GM23338 (cell line): ENCODE data around the gene C12orf43. TPM values are rescaled to one million over a fixed set of nuclear protein-coding genes. Genes with fewer than 3 reads are reported as not detected.

Experiments
- ATAC-seq: fragments of 200-7000 bp; cut with Tn5 transposase; 3 replicates; pipeline ENCODE4 v1.9.1; 2020
- DNase-seq: peaks from one replicate; pipeline ENCODE4 v3.0.0-alpha.2; 2015; ENCODE audit warnings: low spot score
- H2AFZ ChIP-seq: fragments of 200-600 bp; sonication (generic); 2 replicates; pipeline ENCODE4 v1.8.0; 2016; ENCODE audit warnings: antibody characterized with exemption, mild to moderate bottlenecking, moderate library complexity
- H3F3A ChIP-seq: fragments of 200-600 bp; sonication (generic); replicated peaks from 2 replicates; pipeline ENCODE4 v1.8.0; 2017; ENCODE audit warnings: antibody characterized with exemption, mixed run types, low read depth
- H3K27ac ChIP-seq: fragments of 200-600 bp; sonication (generic); 2 replicates; pipeline ENCODE4 v1.6.1; 2016; ENCODE audit warnings: low read depth
- H3K27me3 ChIP-seq: fragments of 200-600 bp; sonication (generic); 2 replicates; pipeline ENCODE4 v1.8.0; 2016; ENCODE audit warnings: mild to moderate bottlenecking, mixed run types, moderate library complexity; ENCODE audit not compliant: insufficient read depth
- H3K36me3 ChIP-seq: fragments of 200-600 bp; sonication (generic); 2 replicates; pipeline ENCODE4 v1.8.0; 2016; ENCODE audit warnings: mild to moderate bottlenecking; ENCODE audit not compliant: insufficient read depth
- H3K4me1 ChIP-seq: fragments of 200-600 bp; sonication (generic); 2 replicates; pipeline ENCODE4 v1.8.0; 2016; ENCODE audit warnings: mild to moderate bottlenecking, moderate library complexity; ENCODE audit not compliant: insufficient read depth
- H3K4me2 ChIP-seq: fragments of 200-600 bp; sonication (generic); 2 replicates; pipeline ENCODE4 v1.7.1; 2017; ENCODE audit warnings: mixed run types
- H3K4me3 ChIP-seq: fragments of 200-600 bp; sonication (generic); 2 replicates; pipeline ENCODE4 v1.6.1; 2016; ENCODE audit warnings: mixed run types
- H3K79me2 ChIP-seq: fragments of 200-600 bp; sonication (generic); replicated peaks from 2 replicates; pipeline ENCODE4 v1.8.0; 2017; ENCODE audit warnings: mild to moderate bottlenecking; ENCODE audit not compliant: insufficient read depth
- H3K9me2 ChIP-seq: fragments of 200-600 bp; sonication (generic); 2 replicates; pipeline ENCODE4 v1.8.0; 2017; ENCODE audit not compliant: insufficient read depth
- H4K20me1 ChIP-seq: fragments of 200-600 bp; sonication (generic); replicated peaks from 2 replicates; pipeline ENCODE4 v1.8.0; 2017; ENCODE audit warnings: mild to moderate bottlenecking; ENCODE audit not compliant: insufficient read depth
- H3K27ac Mint-ChIP-seq: 2 replicates; pipeline ENCODE4 v1.8.0; 2020; ENCODE audit warnings: inconsistent platforms, mild to moderate bottlenecking, moderate library complexity, mixed read lengths
- H3K27me3 Mint-ChIP-seq: 3 replicates; pipeline ENCODE4 v1.8.0; 2022; ENCODE audit warnings: low read depth, mild to moderate bottlenecking, moderate library complexity, mixed read lengths, inconsistent platforms; ENCODE audit not compliant: insufficient read depth, poor library complexity
- H3K36me3 Mint-ChIP-seq: 3 replicates; pipeline ENCODE4 v1.8.0; 2021; ENCODE audit warnings: low read depth, mild to moderate bottlenecking, inconsistent platforms, moderate library complexity, mixed read lengths
- H3K4me1 Mint-ChIP-seq: 3 replicates; pipeline ENCODE4 v1.8.0; 2020; ENCODE audit warnings: mild to moderate bottlenecking, inconsistent platforms, mixed read lengths
- H3K4me3 Mint-ChIP-seq: 3 replicates; pipeline ENCODE4 v1.8.0; 2021; ENCODE audit warnings: moderate library complexity, mild to moderate bottlenecking, inconsistent platforms, mixed read lengths
- H3K9me3 Mint-ChIP-seq: 3 replicates; pipeline ENCODE4 v1.8.0; 2020; ENCODE audit warnings: moderate library complexity, mild to moderate bottlenecking, inconsistent platforms, mixed read lengths
- CREB1 ChIP-seq: fragments of 250-450 bp; sonication (Bioruptor Pico); IDR thresholded peaks from 2 replicates; pipeline ENCODE4 v1.5.0; 2020; ENCODE audit warnings: low read depth, mild to moderate bottlenecking, moderate library complexity
- CTCF ChIP-seq, 2 experiments: fragments of 200-600 bp in 1 of 2; sonication (generic) in 1 of 2; conservative IDR thresholded peaks; 2 replicates each; pipeline versions ENCODE4 v1.5.1 to v1.6.1; 2016 to 2017; ENCODE audit warnings: antibody characterized with exemption in 2 of 2, low read depth in 2 of 2, mild to moderate bottlenecking in 2 of 2, moderate library complexity in 1 of 2
- ETS1 ChIP-seq: IDR thresholded peaks from 2 replicates; pipeline ENCODE4 v1.6.1; 2016; ENCODE audit warnings: antibody characterized with exemption
- EZH2 ChIP-seq: fragments of 200-600 bp; sonication (generic); IDR thresholded peaks from one replicate; pipeline ENCODE4 v1.8.0; 2017; ENCODE audit warnings: antibody characterized with exemption, mild to moderate bottlenecking, low read depth; ENCODE audit not compliant: unreplicated experiment
- JUNB ChIP-seq: IDR thresholded peaks from one replicate; pipeline ENCODE4 v1.6.1; 2016; ENCODE audit warnings: antibody characterized with exemption; ENCODE audit not compliant: unreplicated experiment
- POLR2AphosphoS5 ChIP-seq: IDR thresholded peaks from 2 replicates; pipeline ENCODE4 v1.6.1; 2016; ENCODE audit warnings: antibody characterized with exemption, low read depth
- REST ChIP-seq: IDR thresholded peaks from one replicate; pipeline ENCODE4 v1.6.1; 2018; ENCODE audit warnings: antibody characterized with exemption; ENCODE audit not compliant: unreplicated experiment
- STAT1 ChIP-seq: IDR thresholded peaks from one replicate; pipeline ENCODE4 v1.6.1; 2016; ENCODE audit warnings: antibody characterized with exemption; ENCODE audit not compliant: unreplicated experiment
- ZNF114 ChIP-seq: fragments of 250-450 bp; sonication (Bioruptor Pico); IDR thresholded peaks from 2 replicates; pipeline ENCODE4 v1.5.0; 2020; ENCODE audit warnings: mild to moderate bottlenecking, moderate library complexity
- ZNF331 ChIP-seq: fragments of 250-450 bp; sonication (Bioruptor Pico); IDR thresholded peaks from 2 replicates; pipeline ENCODE4 v1.5.0; 2020; ENCODE audit warnings: low read depth, mild to moderate bottlenecking, moderate library complexity
- ZNF462 ChIP-seq: fragments of 250-450 bp; sonication (Bioruptor Pico); IDR thresholded peaks from 2 replicates; pipeline ENCODE4 v1.5.0; 2020; ENCODE audit warnings: mild to moderate bottlenecking, moderate library complexity
- polyA plus RNA-seq: library from polyadenylated mRNA; unstranded; fragments of >200 nt; fragmentation: Nextera tagmentation; extraction: Ambion mirVana; gene quantifications from 2 replicates; pipeline ENCODE4 v1.2.1, GENCODE V29; 2016
- total RNA-seq: library from RNA; depleted of rRNA; stranded (reverse); fragments of >200 nt; shearing (Covaris generic); gene quantifications from 2 replicates; pipeline ENCODE4 v1.2.3, GENCODE V29; 2014

Gene C12orf43
- total and polyA plus RNA-seq, 2 experiments from 2014 or later = 15.2 to 20.7 TPM

GRCh38 chr12:121018860-121019617, 2.8 kb upstream of the C12orf43 start:
- no peaks in the 10 kb centered on the region for H3K36me3 ChIP-seq
- Mint-ChIP-seq H3K9me3 (no peaks in the 10 kb centered on the region), H3K4me1 (peaks cover 7% of the 10 kb centered on the region; the same call in 2 of the 3 replicates), H3K27me3 (peaks cover 2% of the 10 kb centered on the region), H3K4me3 (no peak overlapping the region), H3K27ac (no peak overlapping the region), H3K36me3 (no peaks in the 10 kb centered on the region)
- H3K4me1 ChIP-seq = peaks cover 9% of the 10 kb centered on the region
- no peak for ATAC-seq
- H3F3A ChIP-seq = no peaks in the 10 kb centered on the region
- H4K20me1 ChIP-seq = peaks cover 7% of the 10 kb centered on the region; the same call in 1 of the 2 replicates
- no peaks in the 10 kb centered on the region; the same call in 1 of the 2 replicates for H3K9me2 ChIP-seq
- no peaks in the 10 kb centered on the region for H3K27me3 ChIP-seq
- no peak for DNase-seq
- no peak overlapping the region for H3K4me3 ChIP-seq
- no peak overlapping the region for H2AFZ ChIP-seq
- H3K79me2 ChIP-seq = peaks cover 20% of the 10 kb centered on the region
- no peak overlapping the region for H3K27ac ChIP-seq
- TF ChIP-seq EZH2 (no peak), ZNF331 (CRISPR knock-in tag) (no peak), ETS1 (no peak), JUNB (no peak), REST (no peak), STAT1 (no peak), ZNF462 (CRISPR knock-in tag) (no peak), CREB1 (no peak), POLR2AphosphoS5 (no peak), ZNF114 (CRISPR knock-in tag) (no peak), CTCF (conservative IDR thresholded peaks at IDR 0.05; ENCODE audit: low read depth in 2 of 2) (no peak)
- no peak overlapping the region for H3K4me2 ChIP-seq
